MM.1S (cell line): ENCODE measurements around the gene MIEN1.

ENCODE experiments used
- DNase-seq: peaks from one replicate; pipeline ENCODE4 v3.0.0-alpha.2; 2015
- H2AFZ ChIP-seq: fragments of 300-600 bp; sonication (generic); 2 replicates; pipeline ENCODE4 v1.6.0; 2016; ENCODE audit warnings: antibody characterized with exemption, low read length
- H3F3A ChIP-seq: fragments of 300-600 bp; sonication (generic); 2 replicates; pipeline ENCODE4 v1.6.1; 2016; ENCODE audit warnings: mild to moderate bottlenecking, antibody characterized with exemption, low read length, moderate library complexity, mixed read lengths; ENCODE audit not compliant: insufficient read depth
- H3K27ac ChIP-seq: fragments of 300-600 bp; sonication (generic); 2 replicates; pipeline ENCODE4 v1.5.1; 2016; ENCODE audit warnings: mild to moderate bottlenecking, low read length
- H3K27me3 ChIP-seq: fragments of 300-600 bp; sonication (generic); replicated peaks from 2 replicates; pipeline ENCODE4 v1.6.0; 2016; ENCODE audit warnings: low read length; ENCODE audit not compliant: insufficient read depth
- H3K36me3 ChIP-seq: fragments of 300-600 bp; sonication (generic); replicated peaks from 2 replicates; pipeline ENCODE4 v1.6.1; 2016; ENCODE audit warnings: mild to moderate bottlenecking, low read length, mixed read lengths; ENCODE audit not compliant: insufficient read depth
- H3K4me1 ChIP-seq: fragments of 300-600 bp; sonication (generic); 2 replicates; pipeline ENCODE4 v1.6.1; 2016; ENCODE audit warnings: low read length, mixed read lengths
- H3K4me2 ChIP-seq: fragments of 300-600 bp; sonication (generic); 2 replicates; pipeline ENCODE4 v1.6.0; 2016; ENCODE audit warnings: low read depth, low read length
- H3K4me3 ChIP-seq: fragments of 300-600 bp; sonication (generic); 2 replicates; pipeline ENCODE4 v1.5.1; 2016; ENCODE audit warnings: low read length, mixed read lengths
- H3K79me2 ChIP-seq: fragments of 300-600 bp; sonication (generic); 2 replicates; pipeline ENCODE4 v1.6.1; 2016; ENCODE audit warnings: mixed run types, low read length, mixed read lengths
- H3K9ac ChIP-seq: fragments of 300-600 bp; sonication (generic); 2 replicates; pipeline ENCODE4 v1.6.1; 2016; ENCODE audit warnings: low read length, mixed read lengths
- H3K9me2 ChIP-seq: fragments of 300-600 bp; sonication (generic); replicated peaks from 2 replicates; pipeline ENCODE4 v1.6.1; 2016; ENCODE audit warnings: mild to moderate bottlenecking, low read length, mixed read lengths; ENCODE audit not compliant: insufficient read depth
- H3K9me3 ChIP-seq: fragments of 300-600 bp; sonication (generic); replicated peaks from 2 replicates; pipeline ENCODE4 v1.6.1; 2016; ENCODE audit warnings: mild to moderate bottlenecking, low read length, mixed read lengths; ENCODE audit not compliant: insufficient read depth
- H4K20me1 ChIP-seq: fragments of 300-600 bp; sonication (generic); 2 replicates; pipeline ENCODE4 v1.6.1; 2016; ENCODE audit warnings: mild to moderate bottlenecking, low read length, moderate library complexity, mixed read lengths; ENCODE audit not compliant: insufficient read depth
- EZH2 ChIP-seq: fragments of 300-600 bp; sonication (generic); optimal IDR thresholded peaks from 2 replicates; pipeline ENCODE3; 2017; ENCODE audit warnings: low read depth, mild to moderate bottlenecking, antibody characterized with exemption, low read length, mixed read lengths
- EZH2phosphoT487 ChIP-seq: fragments of 300-600 bp; sonication (generic); IDR thresholded peaks from 2 replicates; pipeline ENCODE4 v1.6.1; 2018; ENCODE audit warnings: antibody characterized with exemption, low read length
- TF ChIP-seq, protein P1 (sequence below): fragments of 300-600 bp; sonication (generic); IDR thresholded peaks from 2 replicates; pipeline ENCODE4 v1.5.1; 2016; ENCODE audit warnings: antibody characterized with exemption, low read length, mixed read lengths

The MIEN1 gene

DNA sequence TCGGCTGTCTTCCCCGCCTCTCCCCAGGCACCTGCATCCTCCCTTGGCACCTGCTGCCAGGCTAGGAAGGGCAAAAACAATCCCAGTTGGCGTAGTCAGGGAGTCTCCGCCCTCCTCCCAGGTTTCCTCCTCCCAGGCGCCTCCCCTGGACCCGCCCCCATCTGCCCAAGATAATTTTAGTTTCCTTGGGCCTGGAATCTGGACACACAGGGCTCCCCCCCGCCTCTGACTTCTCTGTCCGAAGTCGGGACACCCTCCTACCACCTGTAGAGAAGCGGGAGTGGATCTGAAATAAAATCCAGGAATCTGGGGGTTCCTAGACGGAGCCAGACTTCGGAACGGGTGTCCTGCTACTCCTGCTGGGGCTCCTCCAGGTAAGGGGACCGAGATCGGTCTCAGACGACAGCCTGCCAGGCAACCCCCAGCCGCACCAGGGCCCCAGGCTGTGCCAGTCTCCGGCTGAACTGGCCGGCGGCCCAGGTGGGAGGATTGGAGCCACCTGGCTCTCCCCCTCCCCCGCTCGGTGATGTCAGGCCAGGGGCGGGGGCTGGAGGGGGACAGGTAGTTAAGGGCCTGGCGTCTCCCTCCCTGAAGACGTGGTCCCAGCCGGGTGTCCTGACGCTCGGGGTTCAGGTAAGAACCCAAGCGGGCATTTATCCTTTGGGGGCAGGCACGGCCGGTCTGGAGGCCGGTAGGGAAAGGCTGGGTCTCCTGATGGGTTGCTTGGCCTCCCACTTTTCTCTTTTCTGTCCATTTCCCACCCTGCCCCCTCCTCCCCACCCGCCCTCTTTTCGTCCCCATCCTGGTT is 7.6 kb upstream of the MIEN1 start, which contains the start of gene GRB7:
GRB7 (plus strand) TSS at position 179 of the 808 bp plus-strand sequence. CDS start 4,364 bp downstream, outside the sequence.
- Histone ChIP-seq H3F3A (peaks cover 3% of the 10 kb centered on the region; the same call in 1 of the 2 replicates), H3K9me3 (no peaks in the 10 kb centered on the region), H3K9ac (peak within 1 kb of the TSS; percentile 70), H3K27me3 (no peaks in the 10 kb centered on the region), H3K9me2 (no peaks in the 10 kb centered on the region), H3K4me1 (peaks cover 6% of the 10 kb centered on the region), H2AFZ (peak within 1 kb of the TSS; percentile 83), H3K4me2 (peak within 1 kb of the TSS; percentile 78), H3K27ac (peak within 1 kb of the TSS; percentile 54; the same call in 1 of the 2 replicates), H4K20me1 (no peaks in the 10 kb centered on the region), H3K4me3 (peak within 1 kb of the TSS; percentile 56), H3K36me3 (no peaks in the 10 kb centered on the region), H3K79me2 (peaks cover 12% of the 10 kb centered on the region; the same call in 1 of the 2 replicates)
- no peak for TF ChIP-seq EZH2
- TF ChIP-seq EZH2phosphoT487 = no peak
- TF ChIP-seq, protein P1, sequence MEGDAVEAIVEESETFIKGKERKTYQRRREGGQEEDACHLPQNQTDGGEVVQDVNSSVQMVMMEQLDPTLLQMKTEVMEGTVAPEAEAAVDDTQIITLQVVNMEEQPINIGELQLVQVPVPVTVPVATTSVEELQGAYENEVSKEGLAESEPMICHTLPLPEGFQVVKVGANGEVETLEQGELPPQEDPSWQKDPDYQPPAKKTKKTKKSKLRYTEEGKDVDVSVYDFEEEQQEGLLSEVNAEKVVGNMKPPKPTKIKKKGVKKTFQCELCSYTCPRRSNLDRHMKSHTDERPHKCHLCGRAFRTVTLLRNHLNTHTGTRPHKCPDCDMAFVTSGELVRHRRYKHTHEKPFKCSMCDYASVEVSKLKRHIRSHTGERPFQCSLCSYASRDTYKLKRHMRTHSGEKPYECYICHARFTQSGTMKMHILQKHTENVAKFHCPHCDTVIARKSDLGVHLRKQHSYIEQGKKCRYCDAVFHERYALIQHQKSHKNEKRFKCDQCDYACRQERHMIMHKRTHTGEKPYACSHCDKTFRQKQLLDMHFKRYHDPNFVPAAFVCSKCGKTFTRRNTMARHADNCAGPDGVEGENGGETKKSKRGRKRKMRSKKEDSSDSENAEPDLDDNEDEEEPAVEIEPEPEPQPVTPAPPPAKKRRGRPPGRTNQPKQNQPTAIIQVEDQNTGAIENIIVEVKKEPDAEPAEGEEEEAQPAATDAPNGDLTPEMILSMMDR = no peak
- peak; percentile 75 for DNase-seq

DNA sequence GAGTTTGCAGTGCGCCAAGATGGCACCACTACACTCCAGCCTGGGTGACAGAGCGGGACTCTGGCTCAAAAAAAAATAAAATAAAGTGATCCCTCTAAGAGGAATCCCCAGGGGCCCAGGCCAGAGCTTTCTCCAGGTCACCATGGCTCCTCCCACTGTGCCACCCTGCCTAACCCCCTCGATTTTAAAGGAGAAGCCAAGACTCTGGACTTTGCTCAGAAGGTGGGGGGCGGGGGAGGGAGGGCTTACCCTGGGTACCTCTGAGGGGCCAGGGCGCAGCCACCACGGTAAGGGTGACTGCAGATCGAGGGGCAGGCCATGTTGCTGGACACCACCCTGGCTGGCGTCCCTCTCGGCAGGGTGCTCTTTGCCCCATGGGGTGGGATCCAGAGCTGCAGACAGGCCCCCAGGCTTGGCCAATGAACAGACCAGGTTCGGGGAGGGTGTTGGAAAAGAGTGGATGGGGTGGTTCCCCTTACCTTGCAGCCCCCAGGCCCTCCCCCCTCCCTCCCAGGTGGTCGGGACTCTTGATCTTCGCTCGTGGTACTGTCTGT is 7.0 kb upstream of the MIEN1 start:
- no peaks in the 10 kb centered on the region for H3K9me3 ChIP-seq
- H3K4me1 ChIP-seq = peaks cover 6% of the 10 kb centered on the region
- H3K9ac ChIP-seq = peak overlapping the region; percentile 70; the same call in 1 of the 2 replicates
- TF ChIP-seq, protein P1 = no peak
- TF ChIP-seq EZH2phosphoT487 (no peak), EZH2 (no peak)
- peaks cover 12% of the 10 kb centered on the region; the same call in 1 of the 2 replicates for H3K79me2 ChIP-seq
- H2AFZ ChIP-seq = peak overlapping the region; percentile 83
- peaks cover 3% of the 10 kb centered on the region; the same call in 1 of the 2 replicates for H3F3A ChIP-seq
- peak overlapping the region; percentile 78 for H3K4me2 ChIP-seq
- DNase-seq = no peak
- H3K36me3 ChIP-seq = no peaks in the 10 kb centered on the region
- peak overlapping the region; percentile 56 for H3K4me3 ChIP-seq
- no peaks in the 10 kb centered on the region for H3K9me2 ChIP-seq
- H3K27me3 ChIP-seq = no peaks in the 10 kb centered on the region
- no peak overlapping the region for H3K27ac ChIP-seq
- H4K20me1 ChIP-seq = no peaks in the 10 kb centered on the region

DNA sequence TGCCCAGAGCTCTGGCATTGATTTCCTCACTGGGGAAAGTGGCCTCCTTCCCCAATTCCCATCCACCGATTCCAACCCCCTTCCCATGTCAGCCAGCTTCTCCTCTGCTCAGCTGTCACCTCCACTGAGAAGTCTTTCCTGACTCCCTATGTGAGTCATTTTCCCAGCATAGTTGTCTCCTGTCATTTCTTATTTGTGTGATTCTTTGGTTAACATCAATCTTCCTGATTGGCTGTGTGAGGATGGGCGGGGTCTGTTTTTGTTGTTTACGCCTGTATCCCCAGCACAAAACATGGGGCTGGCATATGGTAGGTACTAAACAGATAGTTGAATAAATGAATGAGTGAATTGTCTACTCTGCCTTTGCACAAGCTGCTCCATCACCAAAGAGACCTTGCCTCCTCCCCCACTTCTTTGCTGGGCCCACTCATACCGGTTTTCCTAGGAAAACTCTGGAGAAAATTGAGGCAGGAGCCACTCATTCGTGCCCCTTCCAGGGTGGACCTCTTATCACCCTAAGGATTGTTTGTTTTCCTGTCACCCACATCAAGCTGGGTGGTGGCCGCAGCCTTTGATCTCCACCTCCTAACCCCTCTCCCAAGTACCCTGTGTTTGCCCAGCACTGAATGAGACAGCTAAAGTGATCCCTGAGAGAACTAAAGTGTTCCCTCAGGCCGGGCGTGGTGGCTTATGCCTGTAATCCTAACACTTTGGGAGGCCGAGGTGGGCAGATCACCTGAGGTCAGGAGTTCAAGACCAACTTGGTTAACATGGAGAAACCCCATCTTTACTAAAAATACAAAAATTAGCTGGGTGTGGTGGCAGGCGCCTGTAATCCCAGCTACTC is 6.2 kb upstream of the MIEN1 start:
- H3K9me3 ChIP-seq = no peaks in the 10 kb centered on the region
- no peaks in the 10 kb centered on the region for H3K9me2 ChIP-seq
- H3K4me2 ChIP-seq = no peak overlapping the region
- no peaks in the 10 kb centered on the region for H3K27me3 ChIP-seq
- TF ChIP-seq EZH2phosphoT487 = no peak
- TF ChIP-seq EZH2 = no peak
- TF ChIP-seq, protein P1 = no peak
- H2AFZ ChIP-seq = no peak overlapping the region
- H3F3A ChIP-seq = peaks cover 3% of the 10 kb centered on the region; the same call in 1 of the 2 replicates
- no peak for DNase-seq
- H3K36me3 ChIP-seq = no peaks in the 10 kb centered on the region
- H4K20me1 ChIP-seq = no peaks in the 10 kb centered on the region
- no peak overlapping the region for H3K27ac ChIP-seq
- no peak overlapping the region for H3K4me3 ChIP-seq
- peaks cover 12% of the 10 kb centered on the region; the same call in 1 of the 2 replicates for H3K79me2 ChIP-seq
- H3K4me1 ChIP-seq = peaks cover 6% of the 10 kb centered on the region
- no peak overlapping the region for H3K9ac ChIP-seq
